OCI-LY1 (cell line): ENCODE data around the gene PXDC1.

Experiments used
- CTCF ChIP-seq: fragments of 200-600 bp; sonication (generic), shearing (Covaris generic); IDR thresholded peaks from 2 replicates; pipeline ENCODE4 v1.5.1; 2017; ENCODE audit warnings: mild to moderate bottlenecking, antibody characterized with exemption, low read length, moderate library complexity, mixed read lengths
- EZH2 ChIP-seq: fragments of 200-600 bp; sonication (generic), shearing (Covaris generic); IDR thresholded peaks from 2 replicates; pipeline ENCODE4 v1.8.0; 2017; ENCODE audit warnings: borderline replicate concordance, mixed run types, mild to moderate bottlenecking, antibody characterized with exemption, low read length, moderate library complexity, mixed read lengths

DNA sequence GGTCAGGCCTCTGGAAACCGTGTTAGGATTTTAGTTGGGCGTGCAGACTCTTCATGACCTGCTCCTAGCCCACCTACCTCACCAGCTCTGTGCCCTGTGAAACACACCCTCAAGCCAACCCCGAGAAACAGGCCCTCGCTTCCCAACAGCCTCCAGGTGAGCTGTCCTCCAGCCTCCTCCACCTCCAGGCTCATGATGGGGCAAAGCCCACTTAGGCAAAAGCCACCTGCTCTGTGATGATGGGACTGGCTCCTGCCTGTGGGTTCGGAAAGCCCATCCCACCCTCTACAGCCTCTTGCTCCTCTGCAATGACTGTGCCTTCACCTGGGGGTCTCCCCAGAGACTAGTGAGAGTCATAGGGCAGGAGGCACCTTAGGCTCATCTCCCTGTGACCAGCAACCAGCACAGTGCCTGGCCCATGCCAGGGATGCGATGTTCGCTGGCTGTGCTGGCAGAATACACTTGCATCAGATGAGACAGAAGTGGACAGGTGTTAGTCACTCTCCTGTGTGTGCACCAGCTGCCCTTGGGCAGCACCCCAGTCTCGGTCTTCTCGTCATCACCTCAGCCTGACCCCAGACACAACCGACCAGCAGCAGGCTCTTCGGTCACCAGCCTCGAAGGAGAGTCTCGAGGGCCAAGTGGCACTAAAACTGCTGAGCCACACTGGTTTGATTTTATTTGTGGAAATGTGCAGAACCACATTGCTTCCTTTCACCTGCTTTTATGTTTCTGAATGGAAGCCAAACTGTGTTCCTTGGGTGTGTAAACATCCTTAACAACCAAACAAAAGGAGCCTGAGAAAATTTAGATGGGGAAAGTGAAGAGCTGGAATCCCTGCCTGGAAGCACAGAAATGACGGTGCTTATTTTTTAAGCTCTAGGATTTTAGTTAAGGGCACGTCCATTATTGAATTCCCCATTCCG, 10.7 kb downstream of the PXDC1 start:
- no peak for TF ChIP-seq CTCF
- TF ChIP-seq EZH2: no peak
